DOHH2 (cell line): Measurements from ENCODE around the gene TBC1D4.

ENCODE experiments used
- EZH2phosphoT487 ChIP-seq: fragments of 200-600 bp; sonication (generic); IDR thresholded peaks from 2 replicates; pipeline ENCODE4 v1.6.1; 2017; ENCODE audit warnings: borderline replicate concordance, mild to moderate bottlenecking, antibody characterized with exemption, low read length, moderate library complexity, mixed read lengths
- TF ChIP-seq, protein P1 (sequence below): fragments of 200-600 bp; sonication (generic); IDR thresholded peaks from one replicate; pipeline ENCODE4 v1.5.1; 2014; ENCODE audit warnings: antibody characterized with exemption, mild to moderate bottlenecking, low read depth, low read length; ENCODE audit not compliant: poor library complexity, severe bottlenecking

DNA sequence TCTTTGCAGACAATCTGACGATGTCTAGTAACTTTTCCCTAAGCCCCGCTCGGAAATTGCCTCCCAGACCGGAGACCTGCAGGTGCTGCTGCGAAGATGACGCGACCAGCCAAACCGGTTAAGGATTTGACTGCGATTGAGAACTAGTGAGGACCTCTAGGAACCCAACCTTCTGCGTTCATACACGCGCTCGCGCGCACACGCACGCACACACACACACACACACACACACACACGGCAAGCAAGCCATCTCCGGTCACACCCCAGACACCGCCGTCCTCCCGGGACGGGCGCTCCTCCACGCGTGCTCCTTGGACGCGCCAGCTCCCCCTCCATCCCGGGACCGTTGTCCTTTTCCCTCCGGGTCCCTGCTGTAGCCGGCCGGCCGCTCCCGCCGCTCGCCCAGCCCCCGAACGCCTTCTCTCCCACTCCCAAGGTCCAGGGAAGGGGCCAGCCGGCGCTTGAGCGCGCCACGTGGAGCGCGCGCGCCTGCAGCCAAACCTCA lies 1.2 kb downstream of the TBC1D4 start:
- TF ChIP-seq, protein P1, sequence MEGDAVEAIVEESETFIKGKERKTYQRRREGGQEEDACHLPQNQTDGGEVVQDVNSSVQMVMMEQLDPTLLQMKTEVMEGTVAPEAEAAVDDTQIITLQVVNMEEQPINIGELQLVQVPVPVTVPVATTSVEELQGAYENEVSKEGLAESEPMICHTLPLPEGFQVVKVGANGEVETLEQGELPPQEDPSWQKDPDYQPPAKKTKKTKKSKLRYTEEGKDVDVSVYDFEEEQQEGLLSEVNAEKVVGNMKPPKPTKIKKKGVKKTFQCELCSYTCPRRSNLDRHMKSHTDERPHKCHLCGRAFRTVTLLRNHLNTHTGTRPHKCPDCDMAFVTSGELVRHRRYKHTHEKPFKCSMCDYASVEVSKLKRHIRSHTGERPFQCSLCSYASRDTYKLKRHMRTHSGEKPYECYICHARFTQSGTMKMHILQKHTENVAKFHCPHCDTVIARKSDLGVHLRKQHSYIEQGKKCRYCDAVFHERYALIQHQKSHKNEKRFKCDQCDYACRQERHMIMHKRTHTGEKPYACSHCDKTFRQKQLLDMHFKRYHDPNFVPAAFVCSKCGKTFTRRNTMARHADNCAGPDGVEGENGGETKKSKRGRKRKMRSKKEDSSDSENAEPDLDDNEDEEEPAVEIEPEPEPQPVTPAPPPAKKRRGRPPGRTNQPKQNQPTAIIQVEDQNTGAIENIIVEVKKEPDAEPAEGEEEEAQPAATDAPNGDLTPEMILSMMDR: no peak
- no peak for TF ChIP-seq EZH2phosphoT487
